ENCODE measurements around the gene ZSWIM3. TPM values are rescaled to one million over a fixed set of nuclear protein-coding genes. Genes with fewer than 3 reads are reported as not detected.

ZSWIM3 gene
- total and polyA plus RNA-seq, 2 of the 8 experiments (the other 6 are each of a cell fraction or from before 2014, with no cell fraction given): 5.5 to 6.9 TPM

GRCh38 chr20:45909817-45910669 lies 52.6 kb downstream of the ZSWIM3 start (continued):
- TF ChIP-seq TCF12 (IDR thresholded peaks at IDR 0.05; ENCODE audit: low read depth, low read length): no peak
- TF ChIP-seq CHD1 (IDR thresholded peaks at IDR 0.05; ENCODE audit: low read depth, low read length): no peak
